ENCODE data around the gene C1QTNF3.

GRCh38 chr5:34001241-34001841 is 41.7 kb downstream of the C1QTNF3 start:
- TF ChIP-seq CTCF (IDR thresholded peaks at IDR 0.05) (no peak), POLR2A (IDR thresholded peaks at IDR 0.05) (no peak), EP300 (IDR thresholded peaks at IDR 0.05) (no peak)
